GM12801 (cell line): ENCODE measurements around the gene TMEM184C.

Experiments
- TF ChIP-seq, protein P1 (sequence below): IDR thresholded peaks from one replicate; pipeline ENCODE4 v1.5.1; 2011; ENCODE audit warnings: control low read depth; ENCODE audit not compliant: insufficient read length; ENCODE audit errors: extremely low read depth

TMEM184C gene

DNA sequence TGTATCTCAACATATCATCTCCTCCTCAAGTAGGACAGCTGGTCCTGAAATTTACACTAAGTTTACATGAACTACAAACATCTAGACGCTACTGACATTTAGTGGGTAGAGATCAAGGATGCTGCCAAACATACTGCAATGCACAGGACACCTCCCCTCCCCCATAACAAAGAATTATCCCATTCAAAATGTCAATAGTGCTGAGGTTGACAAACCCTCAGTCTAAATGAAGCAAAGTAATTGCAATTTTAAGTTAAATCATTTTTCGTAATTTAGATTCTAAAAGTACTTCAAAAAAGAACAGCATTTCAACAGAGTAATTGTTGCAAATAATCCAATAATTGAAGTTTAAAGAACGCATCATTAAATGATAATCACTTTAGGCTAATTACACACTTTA lies 65.6 kb downstream of the TMEM184C start:
- TF ChIP-seq, protein P1, sequence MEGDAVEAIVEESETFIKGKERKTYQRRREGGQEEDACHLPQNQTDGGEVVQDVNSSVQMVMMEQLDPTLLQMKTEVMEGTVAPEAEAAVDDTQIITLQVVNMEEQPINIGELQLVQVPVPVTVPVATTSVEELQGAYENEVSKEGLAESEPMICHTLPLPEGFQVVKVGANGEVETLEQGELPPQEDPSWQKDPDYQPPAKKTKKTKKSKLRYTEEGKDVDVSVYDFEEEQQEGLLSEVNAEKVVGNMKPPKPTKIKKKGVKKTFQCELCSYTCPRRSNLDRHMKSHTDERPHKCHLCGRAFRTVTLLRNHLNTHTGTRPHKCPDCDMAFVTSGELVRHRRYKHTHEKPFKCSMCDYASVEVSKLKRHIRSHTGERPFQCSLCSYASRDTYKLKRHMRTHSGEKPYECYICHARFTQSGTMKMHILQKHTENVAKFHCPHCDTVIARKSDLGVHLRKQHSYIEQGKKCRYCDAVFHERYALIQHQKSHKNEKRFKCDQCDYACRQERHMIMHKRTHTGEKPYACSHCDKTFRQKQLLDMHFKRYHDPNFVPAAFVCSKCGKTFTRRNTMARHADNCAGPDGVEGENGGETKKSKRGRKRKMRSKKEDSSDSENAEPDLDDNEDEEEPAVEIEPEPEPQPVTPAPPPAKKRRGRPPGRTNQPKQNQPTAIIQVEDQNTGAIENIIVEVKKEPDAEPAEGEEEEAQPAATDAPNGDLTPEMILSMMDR: no peak

DNA sequence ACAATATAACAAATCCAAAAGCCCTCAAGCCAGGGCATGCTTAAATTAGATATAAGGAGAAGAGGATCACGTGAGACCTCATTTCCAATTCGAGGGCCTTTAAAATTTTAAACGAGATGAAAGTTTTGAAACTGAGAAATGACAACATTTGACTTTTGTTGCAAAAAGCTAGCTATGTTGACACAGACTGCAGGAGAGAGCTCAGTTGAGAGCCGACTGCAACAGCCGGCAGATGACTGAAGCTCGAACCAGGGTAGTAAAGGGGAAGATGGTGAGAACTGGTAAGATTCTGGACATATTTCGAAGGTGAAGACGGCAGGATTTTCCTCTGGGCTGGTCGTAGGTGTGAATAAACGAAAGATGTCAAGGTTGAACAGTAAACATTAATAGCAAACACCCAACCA lies 66.0 kb downstream of the TMEM184C start:
- TF ChIP-seq, protein P1: no peak

DNA sequence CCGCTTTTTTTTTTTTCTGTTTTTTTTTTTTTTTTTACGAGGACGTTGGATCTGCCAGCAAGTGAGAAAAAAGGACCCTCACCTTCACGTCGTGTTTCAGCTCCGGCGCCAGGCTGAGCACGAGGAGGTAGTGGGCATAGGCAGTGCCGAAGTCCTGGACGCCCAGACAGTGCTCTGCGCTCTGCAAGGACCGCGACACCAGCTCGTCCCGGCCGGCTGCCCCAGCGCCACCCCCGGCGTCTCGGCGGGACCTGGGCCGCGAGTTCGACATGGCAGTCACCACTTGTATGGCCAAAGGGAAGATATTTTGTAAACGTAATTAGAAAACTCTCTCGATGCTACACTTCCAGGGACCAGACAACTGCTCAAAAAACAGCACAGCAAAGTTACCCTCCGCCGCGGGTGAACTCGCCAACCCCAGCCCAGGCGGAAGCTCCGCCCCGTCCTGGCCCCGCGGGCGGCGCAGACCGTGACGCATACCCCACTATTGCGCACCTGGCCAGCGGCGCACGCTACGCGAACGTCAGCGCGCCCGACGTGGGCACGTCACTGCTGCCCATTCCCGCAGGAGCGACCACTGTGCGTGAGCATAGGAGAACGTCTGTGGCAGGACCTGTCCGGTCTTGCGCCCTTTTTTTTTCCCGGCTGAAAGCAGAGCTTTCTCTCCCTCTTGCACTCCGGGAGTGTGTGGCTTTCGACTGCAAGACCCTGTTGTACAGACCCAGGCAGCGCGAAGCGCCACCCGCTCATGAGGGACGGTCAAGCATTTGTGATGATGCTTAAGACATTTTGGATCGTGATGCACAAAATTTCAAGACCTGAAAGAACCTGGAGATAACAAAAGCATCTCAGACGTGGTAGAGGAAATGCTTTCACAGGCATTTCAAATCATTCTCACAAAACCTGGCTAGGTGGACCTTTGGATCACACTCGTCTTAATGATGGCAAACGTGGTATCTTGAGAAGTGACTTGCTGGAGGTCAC lies 66.8 kb downstream of the TMEM184C start, which contains the start of gene PRMT9:
TSS of gene PRMT9 (minus strand) at position 447 of the 984 bp plus-strand sequence. CDS start at position 271, 176 bp downstream.
- TF ChIP-seq, protein P1: no peak

DNA sequence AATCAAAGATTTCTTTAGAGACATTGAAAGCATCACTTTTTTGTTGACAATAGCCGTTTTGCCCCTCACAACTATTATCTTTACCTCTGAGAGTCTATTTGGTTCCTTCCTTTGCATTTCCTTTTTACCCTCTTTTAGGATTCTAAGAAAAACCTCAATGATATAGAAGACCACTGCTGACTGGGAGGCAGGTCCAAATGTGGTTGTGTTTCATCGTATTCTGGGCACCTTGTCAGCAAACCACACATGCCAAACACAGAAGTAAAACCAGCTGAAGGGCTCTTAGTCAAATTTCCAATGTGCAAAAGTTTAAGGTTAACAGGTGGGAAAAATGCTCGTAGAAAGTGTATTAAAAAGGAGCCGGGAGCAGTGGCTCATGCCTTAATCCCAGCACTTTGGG lies 71.9 kb downstream of the TMEM184C start:
- TF ChIP-seq, protein P1: no peak

DNA sequence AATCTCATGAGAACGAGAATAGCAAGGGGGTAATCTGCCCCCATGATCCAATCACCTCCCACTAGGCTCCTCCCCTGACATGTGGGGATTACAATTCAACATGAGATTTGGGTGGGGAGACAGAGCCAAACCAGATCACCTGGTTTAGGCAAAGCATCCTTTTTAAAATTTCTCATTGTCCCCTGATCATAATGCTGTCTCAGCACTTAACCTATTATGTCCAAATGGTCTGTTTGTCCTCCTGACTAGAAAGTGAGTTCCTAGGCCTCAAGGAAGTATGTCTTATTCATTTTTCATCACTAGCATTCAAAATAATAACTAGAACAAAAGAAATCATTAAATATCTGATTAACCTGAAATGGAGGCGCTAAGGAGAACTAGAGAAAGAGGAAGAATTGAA lies 74.6 kb downstream of the TMEM184C start:
- TF ChIP-seq, protein P1: no peak

DNA sequence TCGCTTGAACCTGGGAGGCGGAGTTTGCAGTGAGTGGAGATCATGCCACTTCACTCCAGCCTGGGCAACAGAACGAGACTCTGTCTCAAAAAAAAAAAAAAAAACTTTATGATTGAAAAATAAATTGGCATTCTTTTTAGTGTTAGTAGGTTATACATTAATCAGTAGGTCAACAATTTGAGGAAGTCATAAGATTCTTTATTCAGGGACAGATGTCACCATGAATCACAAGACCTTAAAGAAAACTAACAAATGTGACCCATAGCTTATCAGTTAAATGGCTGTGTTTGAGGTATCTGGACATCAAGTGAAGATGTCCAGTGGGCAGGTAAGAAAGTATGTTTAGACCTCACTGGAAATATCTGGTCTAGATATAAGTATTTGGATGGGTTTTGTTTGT lies 76.0 kb downstream of the TMEM184C start:
- TF ChIP-seq, protein P1: no peak

DNA sequence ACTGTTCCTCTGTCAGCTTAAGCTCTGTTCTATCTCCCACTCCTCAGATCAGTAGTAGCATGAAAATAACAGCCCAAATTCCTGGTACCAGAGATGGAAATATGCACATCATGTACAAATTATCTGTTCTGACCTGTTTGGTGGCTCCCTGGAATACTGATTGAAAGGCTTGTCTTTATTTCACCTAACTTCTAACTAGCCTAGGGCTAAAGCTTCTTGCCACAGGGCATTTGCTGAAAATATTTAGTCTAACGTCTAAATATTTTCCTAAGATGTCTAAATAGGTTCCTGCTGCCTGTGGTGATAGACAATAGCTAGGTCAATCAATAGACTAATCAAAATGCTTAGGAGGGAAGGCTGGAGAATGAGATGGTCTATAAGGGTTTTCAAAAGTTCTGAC lies 79.7 kb downstream of the TMEM184C start:
- TF ChIP-seq, protein P1: no peak
